Measurements from ENCODE around the gene TMEFF2. TPM values are rescaled to one million over a fixed set of nuclear protein-coding genes. Genes with fewer than 3 reads are reported as not detected.
A peak's percentile ranks its signal among the peaks of the same experiment; 100 is the strongest.

The TMEFF2 gene
- total and polyA plus RNA-seq, 2 of the 4 experiments (the other 2 are of a cell fraction) = 1.3 to 3.0 TPM

DNA sequence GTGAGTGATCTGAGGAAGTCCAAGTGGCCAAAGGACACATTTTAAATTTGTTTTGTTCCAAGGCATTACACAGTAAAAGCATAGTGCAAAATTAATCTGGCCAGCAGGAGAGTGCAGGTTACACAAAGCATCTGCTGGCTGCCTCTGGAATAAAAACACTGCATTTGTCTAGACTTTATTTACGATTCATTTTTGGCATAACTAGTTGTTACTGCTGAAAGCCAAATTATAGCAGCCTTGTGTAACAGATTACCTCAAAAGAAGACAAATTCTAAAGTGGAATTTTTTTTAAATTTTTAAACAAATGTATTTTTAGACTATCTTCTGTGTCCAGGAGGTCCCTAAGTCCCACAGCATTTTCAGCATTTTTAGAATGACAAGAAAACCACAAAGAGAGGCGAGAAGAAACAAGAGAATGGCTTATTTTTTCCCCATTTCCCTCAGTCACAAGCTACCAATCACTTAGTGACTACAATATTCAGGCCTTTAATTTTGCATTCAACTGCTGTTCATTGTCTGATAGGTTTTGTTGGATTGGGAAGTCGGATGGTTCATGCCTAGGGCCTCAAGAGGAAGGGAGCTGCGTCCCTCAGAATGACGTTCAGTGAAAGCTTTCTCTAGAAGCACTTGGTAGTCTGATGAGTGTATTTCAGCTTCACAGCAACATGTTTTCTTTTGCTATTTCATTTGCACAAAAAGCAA is 46.0 kb downstream of the TMEFF2 start:
- Histone ChIP-seq H3K56ac (ENCODE audit: extremely low read depth, insufficient read depth, low read length) (no peak overlapping the region; the same call in 1 of the 2 replicates), H3K27me3 (ENCODE audit: control insufficient read depth, insufficient read depth, low read length) (no peaks in the 10 kb centered on the region), H4K20me1 (ENCODE audit: insufficient read depth, low read length) (no peaks in the 10 kb centered on the region), H3K23ac (ENCODE audit: low read depth, low read length) (peak overlapping the region; percentile 37), H4K91ac (ENCODE audit: insufficient read depth, low read depth, low read length) (peak overlapping the region; percentile 43; the same call in 1 of the 2 replicates), H2BK5ac (ENCODE audit: low read depth, low read length, poor library complexity, severe bottlenecking) (peak overlapping the region; percentile 75), H3K4me2 (ENCODE audit: low read depth, low read length) (peak overlapping the region; percentile 71), H3K4me3 (ENCODE audit: insufficient read depth, low read depth, low read length) (no peak overlapping the region), H2BK120ac (ENCODE audit: low read depth, low read length) (peak overlapping the region; percentile 79), H2AFZ (replicated peaks; ENCODE audit: low read length, poor library complexity) (peak overlapping the region; percentile 72), H3K9me1 (ENCODE audit: insufficient read depth, low read length) (peaks cover 3% of the 10 kb centered on the region; the same call in 1 of the 2 replicates), H3K27ac (ENCODE audit: insufficient read depth, low read length) (peak overlapping the region; percentile 44; the same call in 1 of the 2 replicates), H3K79me1 (ENCODE audit: low read depth in 1 of 2, low read length in 2 of 2) (no peaks in the 10 kb centered on the region), H4K8ac (ENCODE audit: low read depth in 2 of 2, low read length in 2 of 2) (peak overlapping the region in 1 of 2 experiments; percentile 73; a peak in 2 of 4 replicates), H2AK9ac (replicated peaks; ENCODE audit: low read depth, low read length, poor library complexity) (no peak overlapping the region), H3K18ac (ENCODE audit: low read depth, low read length) (peak overlapping the region; percentile 92), H3K9ac (ENCODE audit: low read depth, low read length) (no peak overlapping the region), H3K4ac (ENCODE audit: low read depth, low read length) (peak overlapping the region; percentile 66), H3K9me3 (ENCODE audit: control insufficient read depth, insufficient read depth, low read length) (no peaks in the 10 kb centered on the region), H3K14ac (replicated peaks; ENCODE audit: low read depth, low read length) (peak overlapping the region; percentile 16; the same call in 1 of the 2 replicates), H4K5ac (ENCODE audit: low read depth, low read length) (peak overlapping the region; percentile 90), H3K36me3 (ENCODE audit: control insufficient read depth, insufficient read depth, low read length) (no peaks in the 10 kb centered on the region), H2BK20ac (ENCODE audit: low read depth, low read length) (peak overlapping the region; percentile 58), H2AK5ac (ENCODE audit: low read depth, low read length) (no peak overlapping the region), H3K4me1 (ENCODE audit: control insufficient read depth, insufficient read depth, low read length) (peaks cover 8% of the 10 kb centered on the region), H2BK15ac (ENCODE audit: low read depth, low read length) (no peak overlapping the region; the same call in 2 of the 3 replicates)
- BruUV-seq (replicated peaks) = no TSS peak
- in situ Hi-C loops (cut with MboI; ENCODE audit: low sequenced_read_pairs) = no loop called here
- intact Hi-C loops (cut with micrococcal nuclease) = no loop called here
- no CpG with 5 or more reads among the region's 5 CpGs for WGBS, 2 experiments (ENCODE audit: extremely low coverage in 2 of 2, insufficient read length in 1 of 2)
- DNase-seq (peak; percentile 49), ATAC-seq (ENCODE audit: low read depth) (peak; percentile 47)
- CTCF ChIA-PET = interaction anchor here (0.6 to 1.4 kb wide), 4 partner anchors 14 to 648 kb away, joined by 3 to 7 read pairs (median 5); no protein-coding TSS in a partner anchor
- dilution Hi-C loops (cut with HindIII; ENCODE audit: low sequenced_read_pairs, unreplicated experiment) = no loop called here
- POLR2A ChIA-PET (ENCODE audit: unreplicated experiment) = no interaction called here
- TF ChIP-seq, protein P1, sequence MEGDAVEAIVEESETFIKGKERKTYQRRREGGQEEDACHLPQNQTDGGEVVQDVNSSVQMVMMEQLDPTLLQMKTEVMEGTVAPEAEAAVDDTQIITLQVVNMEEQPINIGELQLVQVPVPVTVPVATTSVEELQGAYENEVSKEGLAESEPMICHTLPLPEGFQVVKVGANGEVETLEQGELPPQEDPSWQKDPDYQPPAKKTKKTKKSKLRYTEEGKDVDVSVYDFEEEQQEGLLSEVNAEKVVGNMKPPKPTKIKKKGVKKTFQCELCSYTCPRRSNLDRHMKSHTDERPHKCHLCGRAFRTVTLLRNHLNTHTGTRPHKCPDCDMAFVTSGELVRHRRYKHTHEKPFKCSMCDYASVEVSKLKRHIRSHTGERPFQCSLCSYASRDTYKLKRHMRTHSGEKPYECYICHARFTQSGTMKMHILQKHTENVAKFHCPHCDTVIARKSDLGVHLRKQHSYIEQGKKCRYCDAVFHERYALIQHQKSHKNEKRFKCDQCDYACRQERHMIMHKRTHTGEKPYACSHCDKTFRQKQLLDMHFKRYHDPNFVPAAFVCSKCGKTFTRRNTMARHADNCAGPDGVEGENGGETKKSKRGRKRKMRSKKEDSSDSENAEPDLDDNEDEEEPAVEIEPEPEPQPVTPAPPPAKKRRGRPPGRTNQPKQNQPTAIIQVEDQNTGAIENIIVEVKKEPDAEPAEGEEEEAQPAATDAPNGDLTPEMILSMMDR (conservative IDR thresholded peaks at IDR 0.05; ENCODE audit: low read depth, low read length) = no peak
- TF ChIP-seq BHLHE40 (IDR thresholded peaks at IDR 0.05; ENCODE audit: low read depth, low read length) (no peak), RAD21 (IDR thresholded peaks at IDR 0.05; ENCODE audit: low read length) (no peak), CHD1 (IDR thresholded peaks at IDR 0.05; ENCODE audit: low read depth, low read length) (no peak), FOS (IDR thresholded peaks at IDR 0.05; ENCODE audit: low read depth, low read length) (no peak), RFX5 (IDR thresholded peaks at IDR 0.05; ENCODE audit: low read depth, low read length) (no peak), CEBPB (IDR thresholded peaks at IDR 0.05; ENCODE audit: low read depth, low read length) (no peak), RCOR1 (IDR thresholded peaks at IDR 0.05; ENCODE audit: insufficient replicate concordance, low read length) (no peak), MAZ (IDR thresholded peaks at IDR 0.05; ENCODE audit: borderline replicate concordance, low read depth, low read length) (no peak), POLR2A (IDR thresholded peaks at IDR 0.05; ENCODE audit: low read depth, low read length) (no peak), MAFK (IDR thresholded peaks at IDR 0.05; ENCODE audit: low read depth, low read length) (no peak), NFE2L2 (IDR thresholded peaks at IDR 0.05; ENCODE audit: low read depth, low read length) (no peak), MXI1 (IDR thresholded peaks at IDR 0.05; ENCODE audit: borderline replicate concordance, low read depth, low read length) (no peak), SMC3 (IDR thresholded peaks at IDR 0.05; ENCODE audit: low read depth, low read length) (no peak)
- TF ChIP-seq, protein P2, sequence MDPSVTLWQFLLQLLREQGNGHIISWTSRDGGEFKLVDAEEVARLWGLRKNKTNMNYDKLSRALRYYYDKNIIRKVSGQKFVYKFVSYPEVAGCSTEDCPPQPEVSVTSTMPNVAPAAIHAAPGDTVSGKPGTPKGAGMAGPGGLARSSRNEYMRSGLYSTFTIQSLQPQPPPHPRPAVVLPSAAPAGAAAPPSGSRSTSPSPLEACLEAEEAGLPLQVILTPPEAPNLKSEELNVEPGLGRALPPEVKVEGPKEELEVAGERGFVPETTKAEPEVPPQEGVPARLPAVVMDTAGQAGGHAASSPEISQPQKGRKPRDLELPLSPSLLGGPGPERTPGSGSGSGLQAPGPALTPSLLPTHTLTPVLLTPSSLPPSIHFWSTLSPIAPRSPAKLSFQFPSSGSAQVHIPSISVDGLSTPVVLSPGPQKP (IDR thresholded peaks at IDR 0.05; ENCODE audit: borderline replicate concordance, low read depth, low read length) = no peak

All from IMR-90 (cell line).